ENCODE data around the gene CYP20A1.
"Not testable (repeated sequence)": the region's sequence is repeated elsewhere in the genome, so short reads cannot be mapped to it uniquely, and the experiment has no call there.

The CYP20A1 gene

GRCh38 chr2:203238704-203239526, at the start of gene CYP20A1:
CYP20A1 (plus strand) TSS chr2:203239018; CDS start chr2:203239063, 45 bp downstream.
- DNase-seq, result peak; percentile 48 to 98 (median 94)

DNA sequence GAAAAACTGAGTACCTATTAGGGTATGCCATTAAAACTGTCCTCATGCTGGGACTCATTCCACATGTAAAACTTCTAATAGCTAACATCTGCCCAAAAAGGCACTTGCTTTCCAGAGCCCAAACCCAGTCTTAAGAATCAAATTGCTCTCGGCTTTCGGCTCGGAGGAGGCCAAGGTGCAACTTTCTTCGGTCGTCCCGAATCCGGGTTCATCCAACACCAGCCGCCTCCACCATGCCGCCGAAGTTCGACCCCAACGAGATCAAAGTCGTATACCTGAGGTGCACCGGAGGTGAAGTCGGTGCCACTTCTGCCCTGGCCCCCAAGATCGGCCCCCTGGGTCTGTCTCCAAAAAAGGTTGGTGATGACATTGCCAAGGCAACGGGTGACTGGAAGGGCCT, 48.3 kb upstream of the CYP20A1 start:
- DNase-seq, result not testable (repeated sequence)

GRCh38 chr2:203191026-203191425, 47.8 kb upstream of the CYP20A1 start:
- DNase-seq, result not testable (repeated sequence)

GRCh38 chr2:203191961-203192360, 46.9 kb upstream of the CYP20A1 start:
- DNase-seq, result no peak

DNA sequence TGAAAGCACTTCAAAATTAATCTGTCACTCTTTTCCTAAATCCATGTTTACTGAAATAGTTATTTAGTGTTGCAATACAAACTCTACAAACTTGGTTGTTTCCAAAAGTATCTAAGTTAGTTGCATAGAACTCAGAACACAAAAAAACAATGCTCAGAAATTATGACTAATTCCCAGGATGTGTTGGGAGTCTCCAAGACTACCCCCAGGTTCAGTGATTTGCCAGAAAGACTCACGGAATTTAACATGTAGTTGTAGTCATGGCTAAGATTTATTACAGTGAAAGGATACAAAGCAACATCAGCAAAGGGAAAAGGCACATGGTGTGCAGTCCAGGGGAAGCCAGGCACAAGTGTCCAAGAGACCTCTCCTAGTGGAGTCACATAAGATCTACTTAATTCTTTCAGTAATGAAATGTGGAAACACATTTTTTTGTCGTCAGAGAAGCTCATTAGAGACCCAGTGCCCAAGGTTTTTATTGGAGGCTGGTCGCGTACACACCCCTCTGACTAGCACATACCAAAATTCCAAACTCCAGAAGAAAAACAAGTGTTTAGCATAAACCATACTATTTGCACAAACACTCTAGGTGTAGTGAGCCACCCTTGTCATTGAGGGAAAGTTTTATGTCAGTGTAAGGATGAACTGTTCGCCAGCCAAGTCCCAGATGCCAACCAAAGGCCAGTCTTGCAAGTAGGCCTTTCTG, 43.3 kb upstream of the CYP20A1 start:
- no peak for DNase-seq

DNA sequence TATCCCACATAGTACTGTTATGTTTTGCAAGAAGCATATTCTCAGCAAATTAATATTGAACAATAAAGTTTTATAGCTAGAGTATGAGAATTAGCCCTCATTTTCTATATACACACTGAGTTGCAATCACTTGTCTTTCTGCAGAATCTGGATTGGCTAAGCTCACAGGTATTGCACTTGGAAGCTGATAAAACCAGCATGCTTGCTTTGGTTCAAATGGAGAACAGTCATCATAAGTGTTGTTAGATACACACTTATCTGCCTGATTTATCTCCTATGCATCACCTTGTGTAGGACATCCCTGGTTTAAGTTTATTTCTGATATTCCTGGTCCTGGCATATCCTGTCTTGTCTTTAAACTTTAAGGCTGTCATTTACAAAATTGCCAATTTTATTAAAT, 38.0 kb upstream of the CYP20A1 start:
- DNase-seq, result no peak

DNA sequence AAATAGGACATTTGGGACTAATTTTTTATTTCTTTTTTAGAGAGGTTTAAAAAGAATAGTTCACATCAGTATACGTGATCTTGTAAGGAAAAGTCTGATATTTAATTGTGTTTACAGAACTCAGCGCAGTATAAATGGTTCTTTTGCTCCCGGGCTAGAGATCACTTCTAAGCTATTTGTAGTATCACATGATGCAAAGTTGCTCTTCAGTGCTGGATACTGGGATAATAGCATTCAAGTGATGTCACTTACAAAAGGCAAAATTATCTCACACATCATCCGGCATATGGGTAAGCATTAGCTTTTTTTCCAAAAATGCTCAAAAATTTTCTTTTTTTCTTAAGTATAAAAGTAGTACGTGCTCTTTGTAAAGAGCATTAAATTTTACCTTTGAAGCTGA, 37.4 kb upstream of the CYP20A1 start:
- no peak for DNase-seq

DNA sequence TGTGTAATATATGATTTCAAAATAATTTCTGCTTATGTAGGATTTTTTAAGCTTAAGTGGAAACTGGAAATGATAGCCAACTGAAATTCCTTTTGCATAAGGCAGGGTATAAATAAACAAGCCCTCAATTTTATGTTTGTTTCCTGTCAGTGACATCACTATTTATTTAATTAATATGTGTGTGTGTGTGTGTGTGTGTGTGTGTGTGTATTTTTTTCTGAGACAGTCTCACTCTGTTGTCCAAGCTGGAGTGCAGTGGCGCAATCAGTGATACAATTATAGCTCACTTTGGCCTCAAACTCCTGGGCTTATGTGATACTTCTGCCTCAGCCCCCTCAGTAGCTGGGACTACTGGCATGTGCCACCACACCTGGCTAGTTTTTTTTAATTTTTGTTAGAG, 29.3 kb upstream of the CYP20A1 start:
- DNase-seq, result no peak

GRCh38 chr2:203225423-203226039, 13.3 kb upstream of the CYP20A1 start:
- DNase-seq, result no peak

- not testable (repeated sequence) for DNase-seq
These were observed 9.1 kb upstream of the CYP20A1 start for GRCh38 chr2:203229674-203230073.

DNA sequence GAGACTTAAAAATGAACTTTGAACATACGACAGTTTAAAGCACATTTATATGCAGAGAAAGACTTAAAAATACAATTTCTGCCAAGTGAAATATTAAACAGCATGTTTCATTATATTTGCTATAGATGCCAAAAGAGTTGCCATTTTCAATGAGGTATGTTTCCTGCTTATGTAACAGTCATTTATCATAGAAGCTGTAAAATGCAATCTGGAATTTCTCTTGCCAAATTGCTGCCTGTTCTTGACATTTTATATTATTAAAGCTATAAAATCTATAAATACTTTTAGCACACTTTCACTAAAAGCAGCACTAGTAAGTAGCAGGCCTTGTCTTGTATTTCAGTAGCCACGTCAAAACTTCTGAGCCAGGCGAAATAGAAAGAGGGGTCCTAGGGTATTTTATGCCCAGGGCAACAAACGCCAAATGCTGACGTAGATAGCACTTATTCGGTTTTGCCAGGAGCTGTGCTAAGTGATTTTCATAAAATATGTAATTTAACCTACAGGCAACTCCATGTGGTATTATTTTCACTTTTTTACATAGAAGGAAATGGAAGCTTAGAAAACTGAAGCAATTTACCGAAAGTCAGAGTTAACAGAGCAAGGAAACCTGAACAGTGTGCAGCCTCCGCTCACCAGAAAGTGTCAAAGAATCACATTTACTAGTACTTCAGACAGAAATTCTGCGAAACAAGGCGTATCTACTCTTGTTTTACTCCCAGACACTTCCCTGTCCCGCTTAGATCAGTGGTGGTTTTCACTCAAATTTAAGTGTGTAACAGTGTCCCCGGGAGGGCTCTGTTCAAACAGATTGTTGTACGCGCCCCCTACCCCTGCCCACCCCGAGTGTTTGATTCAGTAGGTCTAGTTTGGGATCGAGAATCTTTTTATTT, 1.2 kb upstream of the CYP20A1 start:
- DNase-seq, result no peak

GRCh38 chr2:203238292-203238703, 520 bp upstream of the CYP20A1 start:
- DNase-seq, result peak in 1 of 58 donors; percentile 40

- no peak for DNase-seq
These were observed 1.7 kb downstream of the CYP20A1 start for GRCh38 chr2:203240491-203240890.

DNA sequence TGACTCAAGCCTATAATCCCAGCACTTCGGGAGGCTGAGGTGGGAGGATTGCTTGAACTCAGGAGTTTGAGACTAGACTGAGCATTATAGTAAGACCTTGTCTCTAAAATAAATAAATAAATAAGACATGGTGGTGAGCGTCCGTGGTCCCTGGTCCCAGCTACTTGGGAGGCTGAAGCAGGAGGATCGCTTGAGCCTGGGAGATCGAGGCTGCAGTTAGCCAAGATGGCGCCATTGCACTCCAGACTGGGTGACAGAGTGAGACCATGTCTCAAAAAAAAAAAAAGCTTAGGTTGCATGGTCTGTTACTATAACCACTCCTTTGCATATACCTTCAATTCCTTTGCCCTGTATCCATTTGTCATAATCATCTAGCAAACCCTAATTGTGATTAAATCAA, 3.7 kb downstream of the CYP20A1 start:
- no peak for DNase-seq

DNA sequence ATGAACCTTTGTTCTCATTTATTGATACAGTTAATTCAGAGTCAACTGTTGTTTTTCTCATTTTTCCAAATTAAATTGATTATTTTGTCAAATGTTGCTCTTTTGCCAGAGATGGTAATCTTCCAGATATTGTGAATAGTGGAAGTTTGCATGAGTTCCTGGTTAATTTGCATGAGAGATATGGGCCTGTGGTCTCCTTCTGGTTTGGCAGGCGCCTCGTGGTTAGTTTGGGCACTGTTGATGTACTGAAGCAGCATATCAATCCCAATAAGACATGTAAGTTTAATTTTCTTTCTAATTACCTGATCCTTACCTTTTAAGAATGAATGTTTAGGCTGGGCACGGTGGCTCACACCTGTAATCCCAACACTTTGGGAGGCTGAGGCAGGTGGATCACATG, 7.8 kb downstream of the CYP20A1 start:
- DNase-seq, result no peak

GRCh38 chr2:203252818-203253217, 14.0 kb downstream of the CYP20A1 start:
- no peak for DNase-seq

GRCh38 chr2:203253422-203254095, 14.7 kb downstream of the CYP20A1 start:
- DNase-seq, result not testable (repeated sequence)

DNA sequence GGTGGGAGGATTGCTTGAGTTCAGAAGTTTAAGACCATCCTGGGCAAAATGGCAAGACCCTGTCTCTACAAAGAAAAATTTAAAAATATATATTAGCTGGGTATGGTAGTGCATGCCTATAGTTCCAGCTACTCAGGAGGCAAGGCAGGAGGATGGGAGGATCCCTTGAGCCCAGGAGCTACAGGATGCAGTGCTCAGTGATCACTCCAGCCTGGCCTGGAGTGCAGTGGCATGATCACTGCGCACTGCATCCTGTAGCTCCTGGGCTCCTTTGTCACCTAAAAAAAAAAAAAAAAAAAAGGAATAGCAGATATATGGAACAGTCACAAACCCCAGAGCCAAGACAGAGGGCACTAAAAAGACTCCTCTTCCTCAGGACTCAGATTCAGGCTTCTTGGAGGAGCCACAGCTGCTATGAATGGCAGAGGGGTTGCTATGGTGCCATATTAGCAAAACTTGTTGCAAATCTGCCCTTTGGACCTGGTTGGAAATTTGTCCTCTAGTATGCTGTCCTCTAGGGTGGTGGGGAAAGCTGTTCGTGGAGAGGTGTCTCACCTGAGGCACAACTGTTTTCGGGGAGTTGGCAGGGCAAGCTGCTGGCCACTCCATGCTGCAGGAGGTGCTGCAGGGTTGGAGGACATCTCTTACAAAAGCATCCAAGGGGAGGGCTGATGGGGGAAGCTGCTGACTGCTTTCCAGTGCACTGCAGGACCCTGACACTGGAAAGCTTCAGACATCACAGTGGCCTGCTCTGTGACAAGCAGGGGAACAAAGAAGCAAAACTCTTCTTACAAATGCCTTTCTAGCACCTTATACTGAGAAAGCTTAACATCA, 22.7 kb downstream of the CYP20A1 start:
- no peak for DNase-seq

GRCh38 chr2:203279288-203279687, 40.5 kb downstream of the CYP20A1 start:
- no peak for DNase-seq

Measured in anterior cingulate cortex (tissue), 58 donors.